ENCODE measurements around the gene REEP6.

GRCh38 chr19:1494115-1494815, 3.3 kb downstream of the REEP6 start:
- TF ChIP-seq CTCF (IDR thresholded peaks at IDR 0.05; ENCODE audit: extremely low read depth in 1 of 2, insufficient read depth in 1 of 2, low read depth in 1 of 2, low read length in 2 of 2), result no peak
- no peak for TF ChIP-seq POLR2A (IDR thresholded peaks at IDR 0.05; ENCODE audit: low read depth, low read length)
- TF ChIP-seq POLR2AphosphoS5 (IDR thresholded peaks at IDR 0.05; ENCODE audit: insufficient read depth, low read depth, low read length), result no peak
- TF ChIP-seq MYC (IDR thresholded peaks at IDR 0.05; ENCODE audit: low read depth, low read length), result no peak
- TF ChIP-seq FOS (IDR thresholded peaks at IDR 0.05; ENCODE audit: borderline replicate concordance, insufficient read depth, low read length), result no peak
- TF ChIP-seq EZH2 (IDR thresholded peaks at IDR 0.05; ENCODE audit: borderline replicate concordance, low read depth, low read length, severe bottlenecking), result no peak
- no peak for TF ChIP-seq MAX (IDR thresholded peaks at IDR 0.05; ENCODE audit: insufficient read depth, insufficient read length)
- no peak for TF ChIP-seq GATA2 (IDR thresholded peaks at IDR 0.05; ENCODE audit: insufficient read depth, insufficient read length, low read depth, low read length)
